C4-2B (cell line): ENCODE measurements around the gene LARP4B.
A peak's percentile ranks its signal among the peaks of the same experiment; 100 is the strongest.

Experiments
- CTCF ChIP-seq: fragments of 450-650 bp; conservative IDR thresholded peaks from 2 replicates; pipeline ENCODE4 v1.5.1; 2017; ENCODE audit warnings: mild to moderate bottlenecking
- ZFX ChIP-seq: fragments of 450-650 bp; IDR thresholded peaks from 2 replicates; pipeline ENCODE4 v1.6.1; 2017

GRCh38 chr10:930625-931325 is 730 bp downstream of the LARP4B start:
- no peak for TF ChIP-seq CTCF
- TF ChIP-seq ZFX, result peak; percentile 90
